Activated effector memory CD4-positive, alpha-beta T cell treated with anti-CD3 and anti-CD28 coated beads, Interleukin-2, amount 50 U/mL, for 16 hours (primary cell): ENCODE data around the gene ASXL1.

ENCODE experiments used
- DNase-seq: peaks from one replicate; pipeline ENCODE4 v3.0.0-alpha.2; 2020

Gene ASXL1

GRCh38 chr20:32482442-32483261 lies 124.5 kb downstream of the ASXL1 start:
- DNase-seq, result peak; percentile 75

- peak; percentile 90 for DNase-seq
These were observed 125.5 kb downstream of the ASXL1 start for GRCh38 chr20:32483351-32484224.

- DNase-seq, result peak; percentile 78
These were observed 126.3 kb downstream of the ASXL1 start for GRCh38 chr20:32484225-32484957.

- DNase-seq, result peak; percentile 93
These were observed 127.0 kb downstream of the ASXL1 start for GRCh38 chr20:32484958-32485769.

- no peak for DNase-seq
These were observed 127.8 kb downstream of the ASXL1 start for GRCh38 chr20:32485770-32486478.

GRCh38 chr20:32487381-32487780 lies 129.2 kb downstream of the ASXL1 start:
- DNase-seq, result no peak

- DNase-seq, result no peak
These were observed 130.1 kb downstream of the ASXL1 start for GRCh38 chr20:32488066-32488838.
